Suppressor macrophage (primary cell): ENCODE data around the gene TMX4.
A peak's percentile ranks its signal among the peaks of the same experiment; 100 is the strongest.
"Not testable (repeated sequence)": the region's sequence is repeated elsewhere in the genome, so short reads cannot be mapped to it uniquely, and the experiment has no call there.

ENCODE experiments used
- DNase-seq, 4 experiments: peaks; one replicate each; pipeline ENCODE4 v3.0.0-alpha.2; 2020 to 2022
- total RNA-seq, 17 experiments: gene quantifications; one replicate each; lab custom pipeline; 2026; ENCODE audit warnings: mixed read lengths in 6 of 17, inconsistent platforms in 3 of 17; lab: John Stamatoyannopoulos, UW

The TMX4 gene
- 84.0 to 145 (median 113) reads per million in 17 experiments for total RNA-seq

GRCh38 chr20:8019246-8019997, at the start of gene TMX4:
TSS of gene TMX4 (minus strand) at chr20:8019761. CDS start at chr20:8019613, 148 bp downstream.
- peak; percentile 96 to 99 (median 98) for DNase-seq

- peak in 1 of 4 experiments; percentile 3 for DNase-seq
Observed at GRCh38 chr20:8067082-8067481, 47.5 kb upstream of the TMX4 start.

- no peak for DNase-seq
Observed at GRCh38 chr20:8066662-8067061, 47.1 kb upstream of the TMX4 start.

- no peak for DNase-seq
Observed at GRCh38 chr20:8065691-8066090, 46.1 kb upstream of the TMX4 start.

- DNase-seq = no peak
Observed at GRCh38 chr20:8062756-8063155, 43.2 kb upstream of the TMX4 start.

GRCh38 chr20:8061861-8062518, 42.4 kb upstream of the TMX4 start:
- DNase-seq = no peak

GRCh38 chr20:8060977-8061376, 41.4 kb upstream of the TMX4 start:
- DNase-seq = no peak

- peak in 1 of 4 experiments; percentile 12 for DNase-seq
Observed at GRCh38 chr20:8057871-8058270, 38.3 kb upstream of the TMX4 start.

- no peak for DNase-seq
Observed at GRCh38 chr20:8055096-8055495, 35.5 kb upstream of the TMX4 start.

GRCh38 chr20:8050157-8050837, 30.7 kb upstream of the TMX4 start:
- DNase-seq = peak in 1 of 4 experiments; percentile 8

GRCh38 chr20:8049310-8049709, 29.7 kb upstream of the TMX4 start:
- DNase-seq = no peak

GRCh38 chr20:8045946-8046345, 26.4 kb upstream of the TMX4 start:
- no peak for DNase-seq

- DNase-seq = peak; percentile 31 to 84 (median 72)
Observed at GRCh38 chr20:8043687-8044282, 24.2 kb upstream of the TMX4 start.

- no peak for DNase-seq
Observed at GRCh38 chr20:8039042-8039441, 19.5 kb upstream of the TMX4 start.

- DNase-seq = no peak
Observed at GRCh38 chr20:8036771-8037170, 17.2 kb upstream of the TMX4 start.

- peak; percentile 77 to 90 (median 87) for DNase-seq
Observed at GRCh38 chr20:8033151-8033841, 13.7 kb upstream of the TMX4 start.

- DNase-seq = no peak
Observed at GRCh38 chr20:8032499-8032898, 12.9 kb upstream of the TMX4 start.

- not testable (repeated sequence) for DNase-seq
Observed at GRCh38 chr20:8031539-8031938, 12.0 kb upstream of the TMX4 start.

GRCh38 chr20:8021541-8022269, 2.1 kb upstream of the TMX4 start:
- no peak for DNase-seq

- peak in 3 of 4 experiments; percentile 10 to 35 (median 31) for DNase-seq
Observed at GRCh38 chr20:8020314-8021079, 936 bp upstream of the TMX4 start.

GRCh38 chr20:8019998-8020247, 362 bp upstream of the TMX4 start:
- no peak for DNase-seq
